ENCODE measurements around the gene TM4SF4.

DNA sequence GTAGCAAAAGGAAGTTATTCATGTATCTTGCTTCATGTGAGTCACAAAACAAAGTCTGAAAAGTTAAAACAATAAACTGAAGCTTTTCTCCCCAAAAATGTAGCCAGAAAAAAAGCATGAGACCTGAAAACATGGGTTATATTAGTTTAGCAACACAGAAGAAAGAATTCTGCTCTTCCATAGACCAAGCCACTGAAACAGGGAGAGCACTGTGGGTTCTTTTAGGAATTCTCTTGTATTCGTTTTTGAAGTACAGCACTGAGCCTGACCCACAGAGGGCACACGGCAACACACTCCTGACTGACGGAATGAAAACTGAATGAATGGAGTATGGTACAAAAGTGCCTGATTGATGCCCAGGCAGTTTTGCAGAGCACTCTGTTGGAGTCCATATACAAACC is 66.6 kb downstream of the TM4SF4 start:
- TF ChIP-seq, protein P1, sequence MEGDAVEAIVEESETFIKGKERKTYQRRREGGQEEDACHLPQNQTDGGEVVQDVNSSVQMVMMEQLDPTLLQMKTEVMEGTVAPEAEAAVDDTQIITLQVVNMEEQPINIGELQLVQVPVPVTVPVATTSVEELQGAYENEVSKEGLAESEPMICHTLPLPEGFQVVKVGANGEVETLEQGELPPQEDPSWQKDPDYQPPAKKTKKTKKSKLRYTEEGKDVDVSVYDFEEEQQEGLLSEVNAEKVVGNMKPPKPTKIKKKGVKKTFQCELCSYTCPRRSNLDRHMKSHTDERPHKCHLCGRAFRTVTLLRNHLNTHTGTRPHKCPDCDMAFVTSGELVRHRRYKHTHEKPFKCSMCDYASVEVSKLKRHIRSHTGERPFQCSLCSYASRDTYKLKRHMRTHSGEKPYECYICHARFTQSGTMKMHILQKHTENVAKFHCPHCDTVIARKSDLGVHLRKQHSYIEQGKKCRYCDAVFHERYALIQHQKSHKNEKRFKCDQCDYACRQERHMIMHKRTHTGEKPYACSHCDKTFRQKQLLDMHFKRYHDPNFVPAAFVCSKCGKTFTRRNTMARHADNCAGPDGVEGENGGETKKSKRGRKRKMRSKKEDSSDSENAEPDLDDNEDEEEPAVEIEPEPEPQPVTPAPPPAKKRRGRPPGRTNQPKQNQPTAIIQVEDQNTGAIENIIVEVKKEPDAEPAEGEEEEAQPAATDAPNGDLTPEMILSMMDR (conservative IDR thresholded peaks at IDR 0.05) = no peak
- no peak for TF ChIP-seq ZFX (IDR thresholded peaks at IDR 0.05)

Data from C4-2B (cell line).